ENCODE results near the gene TAS1R1.

Gene TAS1R1

DNA sequence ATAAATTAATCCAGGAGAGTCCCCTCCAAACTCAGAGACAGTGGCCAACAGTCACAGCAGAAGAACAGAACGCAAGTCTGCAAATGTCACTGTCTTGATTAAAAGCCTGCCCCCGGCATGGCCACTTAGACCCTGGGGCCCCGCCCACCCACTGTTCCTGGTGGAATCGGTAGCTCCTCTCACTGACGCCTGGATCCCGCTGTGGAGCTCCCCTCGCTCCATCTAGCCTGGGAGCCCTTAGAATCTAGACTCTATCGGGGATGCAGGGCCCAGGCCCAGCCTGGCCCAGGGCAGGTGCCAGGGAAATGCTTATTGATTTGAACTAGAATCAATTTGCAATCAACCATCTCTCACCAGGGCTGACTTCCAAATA is 42.2 kb upstream of the TAS1R1 start:
- H3K27ac Mint-ChIP-seq: no peak overlapping the region
- no peak overlapping the region for H3K4me3 Mint-ChIP-seq
- H3K36me3 Mint-ChIP-seq: no peaks in the 10 kb centered on the region
- H3K4me1 Mint-ChIP-seq: peaks cover 7% of the 10 kb centered on the region
- no peaks in the 10 kb centered on the region for H3K9me3 Mint-ChIP-seq
- ATAC-seq: no peak
- peaks cover 11% of the 10 kb centered on the region for H3K27me3 Mint-ChIP-seq

DNA sequence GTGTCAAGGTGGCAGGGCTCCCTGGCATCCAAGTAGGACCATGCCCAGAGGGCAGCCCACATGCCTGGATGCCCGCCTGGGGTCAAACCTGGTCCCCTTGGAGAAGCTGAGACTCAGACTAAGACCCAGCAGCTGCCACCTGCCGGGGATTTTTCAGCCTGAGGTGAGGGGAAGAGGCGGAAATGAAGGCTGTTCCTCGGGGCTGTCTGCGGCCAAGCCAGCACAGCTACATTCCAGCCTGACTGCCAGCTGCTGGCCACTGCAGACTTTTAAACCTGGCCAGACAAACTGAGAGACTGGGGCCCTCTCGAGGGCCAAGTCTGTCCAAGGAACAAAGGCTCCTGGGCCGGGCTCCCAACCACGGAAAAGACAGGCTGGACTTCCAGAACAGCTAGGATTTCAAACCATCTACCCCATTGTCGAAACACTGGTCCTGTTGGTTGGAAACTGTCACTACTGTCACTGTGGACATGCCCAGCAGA is 41.7 kb upstream of the TAS1R1 start:
- H3K4me1 Mint-ChIP-seq: peaks cover 7% of the 10 kb centered on the region
- H3K4me3 Mint-ChIP-seq: no peak overlapping the region
- H3K27ac Mint-ChIP-seq: no peak overlapping the region
- no peaks in the 10 kb centered on the region for H3K9me3 Mint-ChIP-seq
- H3K36me3 Mint-ChIP-seq: no peaks in the 10 kb centered on the region
- ATAC-seq: no peak
- H3K27me3 Mint-ChIP-seq: peaks cover 7% of the 10 kb centered on the region

GRCh38 chr1:6515771-6516170 is 39.3 kb upstream of the TAS1R1 start:
- ATAC-seq: no peak
- H3K27ac Mint-ChIP-seq: no peak overlapping the region
- H3K27me3 Mint-ChIP-seq: no peaks in the 10 kb centered on the region
- no peaks in the 10 kb centered on the region for H3K9me3 Mint-ChIP-seq
- H3K4me1 Mint-ChIP-seq: no peaks in the 10 kb centered on the region
- no peak overlapping the region for H3K4me3 Mint-ChIP-seq
- no peaks in the 10 kb centered on the region for H3K36me3 Mint-ChIP-seq

DNA sequence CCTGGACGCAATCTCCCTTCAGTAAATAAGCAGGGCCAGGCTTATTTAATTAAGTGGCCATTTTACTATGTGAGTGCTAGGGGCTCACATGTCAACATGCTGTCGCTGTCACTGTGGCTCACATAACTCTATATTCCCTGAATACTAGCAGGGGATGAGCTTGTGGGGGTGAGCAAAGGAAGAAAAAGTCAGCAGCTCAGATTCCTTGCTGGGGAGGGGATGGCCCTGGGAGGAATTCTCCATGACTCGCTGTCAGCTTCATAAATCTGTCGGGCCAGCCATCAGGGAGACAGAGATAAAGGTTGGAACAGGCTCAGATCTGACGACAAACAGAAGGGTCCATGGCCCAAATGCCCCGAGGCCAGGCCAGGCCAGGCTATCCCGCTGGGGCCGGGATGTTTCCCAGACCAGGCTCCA is 37.7 kb upstream of the TAS1R1 start:
- no peak overlapping the region for H3K27ac Mint-ChIP-seq
- H3K4me3 Mint-ChIP-seq: no peak overlapping the region
- no peak for ATAC-seq
- H3K9me3 Mint-ChIP-seq: no peaks in the 10 kb centered on the region
- H3K27me3 Mint-ChIP-seq: no peaks in the 10 kb centered on the region
- H3K4me1 Mint-ChIP-seq: no peaks in the 10 kb centered on the region
- no peaks in the 10 kb centered on the region for H3K36me3 Mint-ChIP-seq

- Mint-ChIP-seq H3K9me3 (no peaks in the 10 kb centered on the region), H3K27me3 (no peaks in the 10 kb centered on the region), H3K4me3 (no peak overlapping the region), H3K27ac (no peak overlapping the region), H3K36me3 (peaks cover 11% of the 10 kb centered on the region), H3K4me1 (no peaks in the 10 kb centered on the region)
- ATAC-seq: no peak
Measured at GRCh38 chr1:6519491-6519934, 35.6 kb upstream of the TAS1R1 start.

GRCh38 chr1:6519935-6520671 is 35.0 kb upstream of the TAS1R1 start:
- H3K4me1 Mint-ChIP-seq: no peaks in the 10 kb centered on the region
- H3K27me3 Mint-ChIP-seq: no peaks in the 10 kb centered on the region
- ATAC-seq: no peak
- H3K9me3 Mint-ChIP-seq: no peaks in the 10 kb centered on the region
- H3K4me3 Mint-ChIP-seq: no peak overlapping the region
- no peak overlapping the region for H3K27ac Mint-ChIP-seq
- peaks cover 11% of the 10 kb centered on the region for H3K36me3 Mint-ChIP-seq

- Mint-ChIP-seq H3K9me3 (no peaks in the 10 kb centered on the region), H3K4me3 (no peak overlapping the region), H3K27ac (no peak overlapping the region), H3K4me1 (no peaks in the 10 kb centered on the region), H3K27me3 (no peaks in the 10 kb centered on the region), H3K36me3 (peaks cover 25% of the 10 kb centered on the region)
- no peak for ATAC-seq
Measured at GRCh38 chr1:6521536-6521935, 33.6 kb upstream of the TAS1R1 start.

DNA sequence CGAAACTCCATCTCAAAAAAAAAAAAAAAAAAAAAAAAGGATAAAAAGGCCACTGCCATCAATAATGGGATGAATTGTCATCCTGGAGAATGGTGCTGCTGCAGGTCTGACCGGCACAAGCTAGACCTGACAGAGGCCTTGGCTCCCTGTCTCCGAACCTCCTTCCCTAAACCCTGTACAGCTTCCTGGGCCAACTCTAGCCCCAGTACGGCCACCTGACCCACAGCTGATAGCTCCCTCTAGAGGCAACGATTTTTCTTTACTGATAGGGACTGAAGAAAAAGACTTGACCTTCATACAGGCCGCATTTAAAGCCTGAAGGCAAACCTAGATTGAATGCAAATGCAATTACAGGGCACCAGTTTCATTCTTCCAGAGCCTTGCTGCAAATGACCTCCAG is 31.5 kb upstream of the TAS1R1 start:
- ATAC-seq: no peak
- no peak overlapping the region for H3K4me3 Mint-ChIP-seq
- no peaks in the 10 kb centered on the region for H3K4me1 Mint-ChIP-seq
- peaks cover 37% of the 10 kb centered on the region for H3K36me3 Mint-ChIP-seq
- no peaks in the 10 kb centered on the region for H3K9me3 Mint-ChIP-seq
- no peaks in the 10 kb centered on the region for H3K27me3 Mint-ChIP-seq
- H3K27ac Mint-ChIP-seq: no peak overlapping the region

DNA sequence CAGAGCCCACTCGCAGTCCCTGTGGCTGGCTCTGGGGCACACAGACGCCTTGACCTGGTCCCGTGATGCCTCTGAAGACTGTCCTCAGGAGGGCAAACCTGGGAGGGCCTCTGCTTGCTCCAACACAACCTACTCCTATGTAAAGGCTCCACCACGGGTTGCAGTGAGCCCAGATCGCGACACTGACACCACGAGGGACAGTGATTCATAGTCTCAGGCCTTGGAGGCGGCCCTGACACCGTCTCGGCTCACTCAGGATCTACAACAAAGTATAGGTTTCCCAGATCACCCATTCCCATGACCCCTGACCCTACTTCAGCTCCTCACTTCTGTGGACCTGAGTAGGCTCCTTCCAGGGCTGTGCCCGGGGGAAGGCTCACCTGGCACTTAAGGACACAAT is 28.8 kb upstream of the TAS1R1 start:
- Mint-ChIP-seq H3K4me3 (no peak overlapping the region), H3K4me1 (no peaks in the 10 kb centered on the region), H3K27me3 (no peaks in the 10 kb centered on the region), H3K27ac (no peak overlapping the region), H3K36me3 (peaks cover 51% of the 10 kb centered on the region), H3K9me3 (no peaks in the 10 kb centered on the region)
- no peak for ATAC-seq

DNA sequence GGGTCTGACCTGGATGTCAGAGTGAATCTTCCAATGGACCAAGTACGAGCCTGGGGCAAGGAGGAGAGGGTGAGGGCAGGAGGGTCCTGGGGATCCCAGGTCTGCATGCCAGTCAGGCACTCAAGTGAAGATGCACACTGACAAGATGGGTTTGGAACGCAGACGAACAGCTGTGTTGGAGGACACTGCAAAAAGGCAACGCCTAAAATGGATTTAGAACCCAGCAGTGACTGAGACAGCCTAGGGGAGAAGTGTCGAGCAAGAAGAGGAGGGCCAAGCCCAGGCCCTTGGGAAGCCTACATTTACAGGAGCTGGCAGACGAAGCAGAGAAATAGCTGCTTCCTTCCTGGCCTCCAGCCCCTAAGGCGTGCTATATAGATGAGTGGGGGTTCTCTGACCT is 26.6 kb upstream of the TAS1R1 start:
- Mint-ChIP-seq H3K27me3 (no peaks in the 10 kb centered on the region), H3K27ac (no peak overlapping the region), H3K4me1 (no peaks in the 10 kb centered on the region), H3K36me3 (peaks cover 64% of the 10 kb centered on the region), H3K9me3 (no peaks in the 10 kb centered on the region), H3K4me3 (no peak overlapping the region)
- ATAC-seq: no peak

DNA sequence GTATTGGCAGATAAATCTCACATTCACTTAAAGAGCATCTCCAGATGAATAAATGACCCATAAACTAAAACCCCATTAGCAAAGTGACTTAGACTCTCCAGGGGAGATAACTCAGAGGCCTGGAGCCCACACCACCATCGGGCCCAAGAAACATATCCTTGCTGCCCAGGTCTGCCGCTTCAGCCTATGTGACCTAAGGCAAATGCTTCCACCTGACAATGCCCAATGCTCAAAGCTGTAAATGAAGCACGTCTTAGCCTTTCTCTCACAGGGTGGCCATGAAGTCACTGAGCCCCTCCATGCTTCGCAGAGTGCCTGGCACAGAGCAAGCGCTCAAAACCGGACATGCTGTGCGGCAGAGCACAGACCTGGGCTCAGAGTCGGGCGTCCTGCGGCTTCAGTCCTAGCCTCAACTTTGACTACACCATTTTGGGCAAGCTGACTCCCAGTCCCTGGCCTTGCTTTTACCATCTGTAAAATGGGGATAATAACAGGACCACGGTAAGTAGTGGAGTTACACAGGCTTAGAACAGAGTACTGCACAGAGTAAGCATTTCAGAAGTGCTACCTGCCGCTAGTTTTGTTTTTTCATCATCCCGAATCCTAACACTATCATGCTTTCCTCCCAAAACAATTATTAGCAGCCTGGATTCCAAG is 24.5 kb upstream of the TAS1R1 start:
- no peak overlapping the region for H3K27ac Mint-ChIP-seq
- peaks cover 64% of the 10 kb centered on the region for H3K36me3 Mint-ChIP-seq
- H3K27me3 Mint-ChIP-seq: no peaks in the 10 kb centered on the region
- ATAC-seq: no peak
- no peak overlapping the region for H3K4me3 Mint-ChIP-seq
- no peaks in the 10 kb centered on the region for H3K9me3 Mint-ChIP-seq
- H3K4me1 Mint-ChIP-seq: peaks cover 5% of the 10 kb centered on the region

GRCh38 chr1:6531996-6532395 is 23.1 kb upstream of the TAS1R1 start:
- ATAC-seq: no peak
- peaks cover 5% of the 10 kb centered on the region for H3K4me1 Mint-ChIP-seq
- H3K27ac Mint-ChIP-seq: no peak overlapping the region
- no peaks in the 10 kb centered on the region for H3K27me3 Mint-ChIP-seq
- H3K36me3 Mint-ChIP-seq: peaks cover 55% of the 10 kb centered on the region
- no peak overlapping the region for H3K4me3 Mint-ChIP-seq
- H3K9me3 Mint-ChIP-seq: no peaks in the 10 kb centered on the region

GRCh38 chr1:6534248-6534822 is 20.8 kb upstream of the TAS1R1 start:
- no peaks in the 10 kb centered on the region for H3K9me3 Mint-ChIP-seq
- H3K27me3 Mint-ChIP-seq: no peaks in the 10 kb centered on the region
- no peak overlapping the region for H3K4me3 Mint-ChIP-seq
- ATAC-seq: no peak
- peak overlapping the region; percentile 19 for H3K27ac Mint-ChIP-seq
- peaks cover 5% of the 10 kb centered on the region for H3K4me1 Mint-ChIP-seq
- H3K36me3 Mint-ChIP-seq: peaks cover 51% of the 10 kb centered on the region

DNA sequence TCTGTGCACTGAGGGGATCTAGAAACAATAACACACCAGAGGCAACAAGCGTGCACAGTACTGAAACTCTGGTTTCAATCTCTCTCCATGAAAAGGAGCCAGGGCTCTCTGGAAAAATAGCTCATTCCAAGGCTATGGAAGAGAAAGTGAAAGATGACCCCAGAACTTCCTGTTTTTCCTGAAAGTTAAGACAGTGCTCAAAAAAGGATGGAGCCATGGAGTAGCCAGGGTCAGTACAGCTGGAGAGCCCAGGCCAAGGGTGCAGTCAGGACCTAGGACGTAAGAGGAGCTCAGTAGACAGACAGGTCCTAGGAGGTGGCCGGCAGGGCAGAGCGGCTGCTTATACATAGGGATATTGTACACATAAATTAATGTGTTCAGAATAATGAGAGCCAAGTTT is 19.9 kb upstream of the TAS1R1 start:
- Mint-ChIP-seq H3K4me3 (no peak overlapping the region), H3K4me1 (peaks cover 5% of the 10 kb centered on the region), H3K36me3 (peaks cover 55% of the 10 kb centered on the region), H3K27me3 (no peaks in the 10 kb centered on the region), H3K9me3 (no peaks in the 10 kb centered on the region), H3K27ac (no peak overlapping the region)
- no peak for ATAC-seq

DNA sequence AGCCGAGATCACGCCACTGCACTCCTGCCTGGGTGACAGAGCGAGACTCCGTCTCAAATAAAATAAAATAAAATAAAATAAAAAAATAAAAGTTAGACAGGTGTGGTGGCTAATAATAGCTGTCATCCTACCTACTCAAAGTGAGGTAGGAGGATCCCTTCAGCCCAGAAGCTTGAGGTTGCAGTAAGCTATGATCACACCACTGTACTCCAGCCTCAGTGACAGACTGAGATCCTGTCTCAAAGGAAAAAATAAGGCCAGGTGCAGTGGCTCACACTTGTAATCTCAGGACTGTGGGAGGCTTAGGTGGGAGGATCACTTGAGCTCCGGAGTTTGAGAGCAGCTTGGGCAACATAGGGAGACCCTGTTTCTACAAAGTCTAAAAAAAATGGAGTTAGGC is 18.8 kb upstream of the TAS1R1 start:
- H3K9me3 Mint-ChIP-seq: no peaks in the 10 kb centered on the region
- H3K27ac Mint-ChIP-seq: no peak overlapping the region
- no peak for ATAC-seq
- peaks cover 44% of the 10 kb centered on the region for H3K36me3 Mint-ChIP-seq
- no peak overlapping the region for H3K4me3 Mint-ChIP-seq
- peaks cover 5% of the 10 kb centered on the region for H3K4me1 Mint-ChIP-seq
- H3K27me3 Mint-ChIP-seq: no peaks in the 10 kb centered on the region

- H3K4me3 Mint-ChIP-seq: no peak overlapping the region
- no peak overlapping the region for H3K27ac Mint-ChIP-seq
- H3K4me1 Mint-ChIP-seq: peaks cover 5% of the 10 kb centered on the region
- no peaks in the 10 kb centered on the region for H3K27me3 Mint-ChIP-seq
- no peak for ATAC-seq
- H3K36me3 Mint-ChIP-seq: peaks cover 29% of the 10 kb centered on the region
- no peaks in the 10 kb centered on the region for H3K9me3 Mint-ChIP-seq
Measured at GRCh38 chr1:6538956-6539355, 16.2 kb upstream of the TAS1R1 start.

Measured in stimulated activated memory B cell treated with anti-CD40 and anti-IgM and Interleukin-4, amounts not matched to agents 10 μg/mL and 1 μg/mL and 100 μg/mL, for 72 hours (primary cell).